GM19238 (cell line): ENCODE measurements around the gene AMZ2.
A peak's percentile ranks its signal among the peaks of the same experiment; 100 is the strongest.
"Not testable (repeated sequence)": the region's sequence is repeated elsewhere in the genome, so short reads cannot be mapped to it uniquely, and the experiment has no call there.

ENCODE experiments used
- DNase-seq: peaks from one replicate; pipeline ENCODE4 v3.0.0; 2011; ENCODE audit warnings: low spot score; ENCODE audit not compliant: insufficient read length

Gene AMZ2

GRCh38 chr17:68247445-68248198 is at the start of gene AMZ2:
Gene AMZ2 (plus strand): TSS chr17:68248043. CDS start chr17:68250188, 2,145 bp downstream.
- DNase-seq: peak; percentile 69

GRCh38 chr17:68198931-68199836 is 48.7 kb upstream of the AMZ2 start:
- DNase-seq: no peak

DNA sequence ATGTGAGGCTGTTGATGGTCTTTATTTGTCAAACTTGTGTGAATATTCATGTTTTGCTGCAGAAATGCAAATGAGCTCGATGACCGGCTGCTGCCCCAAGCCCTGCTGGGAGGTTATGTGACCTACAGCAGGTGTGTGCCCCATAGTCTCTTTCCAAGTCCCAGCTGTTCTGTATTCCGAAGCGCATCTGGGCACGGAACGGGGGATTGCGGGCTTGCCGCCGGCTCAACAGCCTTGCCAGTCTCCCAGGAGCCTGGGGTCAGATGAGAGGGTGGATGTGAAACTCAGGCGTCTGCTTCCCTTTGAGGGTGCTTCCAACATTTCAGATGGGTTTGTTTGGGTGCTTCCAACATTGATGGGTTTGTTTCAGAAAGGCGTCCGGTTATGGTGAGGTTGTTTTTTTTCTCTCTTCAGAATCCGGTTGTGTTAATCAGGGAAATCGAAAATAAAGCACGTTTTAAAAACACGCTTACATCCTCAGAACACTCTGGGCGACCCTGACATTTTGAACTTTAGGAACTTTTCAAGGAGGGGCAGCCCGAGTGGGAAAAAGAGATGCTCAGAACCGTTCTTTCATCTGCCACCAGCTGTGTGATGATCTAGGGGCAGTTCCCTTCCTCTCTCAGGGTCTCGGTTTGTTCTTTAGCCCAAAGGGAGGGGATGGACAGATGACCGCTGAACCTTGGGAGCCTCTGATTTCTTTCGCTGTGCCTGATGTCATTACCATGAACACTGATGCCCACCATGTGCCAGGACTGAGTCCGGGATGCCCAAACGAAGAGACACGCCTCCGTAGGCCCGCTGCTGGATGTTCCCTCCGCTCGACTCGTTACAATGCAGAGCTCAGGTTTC is 47.8 kb upstream of the AMZ2 start:
- DNase-seq: no peak

DNA sequence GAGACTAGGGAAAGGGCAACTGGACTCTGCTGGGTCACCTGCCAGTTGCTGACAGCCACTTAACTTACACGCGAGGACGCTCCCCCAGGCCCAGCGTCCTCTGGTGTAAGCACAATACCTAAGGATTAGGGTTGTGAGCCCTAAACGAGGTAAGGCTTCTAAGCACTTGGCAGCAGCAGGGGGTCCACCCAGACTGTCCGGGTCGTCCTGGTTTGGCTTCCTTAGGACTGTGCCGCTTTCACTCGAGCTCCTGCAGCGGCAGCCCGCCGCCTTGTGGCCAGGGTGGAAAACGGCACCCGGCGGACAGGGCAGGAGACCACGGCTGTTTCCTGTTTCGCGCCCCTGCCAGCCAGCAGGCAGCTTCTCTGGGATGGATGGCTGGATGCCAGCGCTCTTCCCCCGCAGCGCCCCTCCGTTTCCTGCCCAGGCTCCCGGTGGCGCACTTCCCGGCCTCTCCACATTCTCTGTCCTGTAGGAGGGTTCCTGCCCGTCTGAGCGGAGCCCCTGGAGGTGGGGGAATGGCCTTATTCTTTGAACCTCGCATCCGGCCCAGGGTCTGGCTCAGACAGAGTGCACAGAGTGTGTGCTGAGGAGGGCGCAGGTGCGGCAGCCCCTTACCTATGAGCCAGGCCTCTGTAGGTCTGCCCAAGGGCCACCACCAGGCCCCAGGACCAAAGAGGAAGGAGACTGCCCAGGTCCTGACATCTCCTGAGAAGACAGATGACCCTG is 47.0 kb upstream of the AMZ2 start:
- DNase-seq: no peak

- not testable (repeated sequence) for DNase-seq
These were observed 46.4 kb upstream of the AMZ2 start for GRCh38 chr17:68201418-68201771.

DNA sequence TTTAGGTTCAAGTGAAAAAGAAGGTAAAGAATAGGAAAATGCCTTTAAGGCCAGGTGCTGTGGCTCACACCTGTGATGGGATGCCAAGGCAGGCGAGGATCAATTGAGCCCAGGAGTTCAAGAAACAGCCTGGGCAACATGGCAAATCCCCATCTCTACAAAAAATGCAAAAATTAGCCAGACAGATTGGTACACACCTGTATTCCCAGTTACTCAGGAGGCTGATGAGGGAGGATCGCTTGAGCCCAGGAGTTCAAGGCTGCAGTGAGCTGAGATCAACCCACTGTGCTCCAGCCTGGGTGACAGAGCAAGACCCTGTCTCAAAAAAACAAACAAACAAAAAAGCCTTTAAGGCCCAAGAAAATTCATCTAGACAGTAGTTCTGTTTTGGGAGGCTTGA is 45.5 kb upstream of the AMZ2 start:
- DNase-seq: not testable (repeated sequence)

DNA sequence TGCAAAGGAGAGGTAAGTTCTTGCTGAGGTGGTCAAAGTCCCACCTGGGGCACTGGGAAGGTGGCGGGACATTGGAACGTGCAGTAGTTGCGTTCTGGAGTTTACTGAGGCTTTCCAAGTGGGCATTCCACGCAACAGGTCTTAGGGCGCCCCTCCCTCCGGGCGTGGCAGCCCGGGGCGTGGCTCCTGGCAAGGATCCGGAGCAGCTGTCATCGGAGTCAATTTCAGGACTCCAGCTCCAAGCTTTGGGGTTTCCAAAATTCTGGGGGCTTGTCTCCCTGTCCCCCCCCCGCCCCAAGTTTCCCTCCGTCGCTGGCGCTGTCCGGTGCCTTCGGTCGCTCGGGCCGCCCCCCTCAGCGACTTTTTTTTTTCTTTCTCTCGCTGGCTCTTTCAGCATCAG is 43.1 kb upstream of the AMZ2 start:
- DNase-seq: no peak

- DNase-seq: peak; percentile 87
These were observed 42.5 kb upstream of the AMZ2 start for GRCh38 chr17:68205251-68205807.

DNA sequence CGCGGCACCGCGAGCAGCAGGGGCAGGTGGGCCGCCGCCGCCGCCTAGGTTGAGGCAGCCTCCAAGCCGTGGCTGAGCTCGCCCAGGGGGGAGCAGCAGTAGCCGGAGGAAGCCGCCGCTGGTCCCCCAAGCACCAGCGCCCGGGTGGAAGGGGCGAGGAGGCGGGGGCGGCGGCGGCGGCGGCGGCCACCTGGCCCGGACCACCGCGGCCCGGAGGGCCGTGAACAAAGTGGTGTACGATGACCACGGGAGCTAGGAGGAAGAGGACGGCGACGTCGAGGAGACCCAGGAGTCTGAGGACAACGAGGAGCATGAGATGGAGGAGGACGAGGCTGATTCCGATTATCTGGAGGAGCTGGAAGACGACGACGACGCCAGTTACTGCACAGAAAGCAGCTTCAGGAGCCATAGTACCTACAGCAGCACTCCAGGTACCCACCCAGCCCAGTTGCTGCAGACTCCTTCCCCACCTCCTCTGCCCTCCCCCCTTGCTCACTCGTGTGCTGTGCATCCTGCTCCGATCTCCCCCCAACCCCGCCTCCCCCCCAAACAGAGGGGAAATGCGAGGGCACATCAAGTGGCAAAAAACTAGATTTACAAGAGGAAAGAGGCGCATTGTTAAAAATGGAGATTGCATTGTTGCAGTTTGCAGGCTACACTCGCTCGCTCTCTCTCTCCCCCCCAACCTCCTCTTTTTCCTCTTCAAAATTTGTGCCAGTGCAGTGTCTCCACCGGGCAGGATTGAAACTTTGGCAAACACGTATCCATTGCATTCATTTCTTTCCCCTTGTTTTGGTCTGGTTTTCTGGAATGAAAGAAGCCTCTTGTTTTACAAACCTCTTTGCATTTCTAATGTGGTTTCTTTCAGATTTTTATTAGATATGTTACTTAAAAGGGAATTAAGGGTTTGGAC is 41.8 kb upstream of the AMZ2 start:
- DNase-seq: no peak

- no peak for DNase-seq
These were observed 40.1 kb upstream of the AMZ2 start for GRCh38 chr17:68207651-68208253.

GRCh38 chr17:68208651-68209050 is 39.2 kb upstream of the AMZ2 start:
- DNase-seq: not testable (repeated sequence)

DNA sequence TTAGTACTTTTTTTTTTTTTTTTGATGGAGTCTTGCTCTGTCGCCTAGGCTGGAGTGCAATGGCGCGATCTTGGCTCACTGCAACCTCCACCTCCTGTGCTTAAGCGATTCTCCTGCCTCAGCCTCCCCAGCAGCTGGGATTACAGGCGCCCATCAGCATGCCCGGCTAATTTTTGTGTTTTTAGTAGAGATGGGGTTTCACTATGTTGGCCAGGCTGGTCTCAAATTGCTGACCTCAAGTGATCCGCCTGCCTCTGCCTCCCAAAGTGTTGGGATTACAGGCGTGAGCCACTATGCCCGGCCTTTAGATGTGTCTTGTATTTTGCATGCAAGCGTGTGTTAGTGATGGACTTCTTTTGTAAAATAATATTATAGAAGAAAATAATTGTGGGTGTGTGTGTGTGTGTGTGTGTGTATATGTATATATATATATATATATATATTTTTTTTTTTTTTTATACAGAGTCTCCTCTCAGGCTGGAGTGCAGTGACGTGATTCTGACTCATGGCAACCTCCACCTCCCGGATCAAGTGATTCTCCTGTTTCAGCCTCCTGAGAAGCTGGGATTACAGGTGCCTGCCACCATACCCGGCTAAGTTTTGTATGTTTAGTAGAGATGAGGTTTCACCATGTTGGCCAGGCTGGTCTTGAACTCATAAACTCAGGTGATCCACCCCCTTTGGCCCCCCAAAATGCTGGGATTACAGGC is 38.5 kb upstream of the AMZ2 start:
- DNase-seq: not testable (repeated sequence)

DNA sequence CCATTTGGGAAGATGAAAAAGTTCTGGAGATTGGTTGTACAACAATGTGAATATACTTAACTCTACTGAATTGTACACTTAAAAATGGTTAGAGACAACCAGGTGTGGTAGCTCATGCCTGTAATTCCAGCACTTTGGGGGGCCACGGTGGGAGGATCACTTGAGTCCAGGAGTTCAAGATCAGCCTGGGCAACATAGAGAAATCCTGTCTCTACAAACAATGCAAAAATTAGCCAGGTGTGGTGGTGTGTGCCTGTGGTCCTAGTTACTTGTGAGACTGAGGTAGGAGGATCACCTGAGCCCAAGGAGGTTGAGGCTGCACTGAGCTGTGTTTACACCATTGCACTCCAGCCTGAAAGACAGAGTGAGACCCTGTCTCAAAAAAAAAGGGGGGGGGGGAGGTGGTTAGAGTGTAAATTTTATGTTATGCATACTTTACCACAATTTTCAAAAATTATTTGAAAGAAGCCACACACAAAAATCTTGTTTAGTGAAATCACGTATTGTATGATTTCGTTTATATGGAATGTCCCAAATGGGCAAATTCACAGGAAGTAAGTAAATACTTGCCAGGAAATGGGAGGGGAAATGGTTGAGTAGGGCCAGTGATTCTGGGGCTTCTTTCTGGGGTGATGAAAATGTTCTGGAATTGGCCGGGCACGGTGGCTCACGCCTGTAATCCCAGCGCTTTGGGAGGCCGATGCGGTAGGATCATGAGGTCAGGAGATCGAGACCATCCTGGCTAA is 37.1 kb upstream of the AMZ2 start:
- no peak for DNase-seq

- not testable (repeated sequence) for DNase-seq
These were observed 34.1 kb upstream of the AMZ2 start for GRCh38 chr17:68213428-68214411.

GRCh38 chr17:68215453-68215852 is 32.4 kb upstream of the AMZ2 start:
- DNase-seq: not testable (repeated sequence)

GRCh38 chr17:68219429-68219828 is 28.4 kb upstream of the AMZ2 start:
- not testable (repeated sequence) for DNase-seq
